ENCODE data around the gene PLB1.
A peak's percentile ranks its signal among the peaks of the same experiment; 100 is the strongest.

PLB1 gene

GRCh38 chr2:28490558-28490957, 5.3 kb upstream of the PLB1 start:
- ATAC-seq (replicated peaks; ENCODE audit: extremely low read depth, poor library complexity, severe bottlenecking) (no peak), DNase-seq (ENCODE audit: low spot score in 2 of 2) (no peak)
- peaks cover 2% of the 10 kb centered on the region for H3K36me3 Mint-ChIP-seq (ENCODE audit: insufficient read depth)
- no peak overlapping the region for H3K4me3 Mint-ChIP-seq
- no peak overlapping the region for H3K27ac Mint-ChIP-seq (ENCODE audit: low read depth)
- no peaks in the 10 kb centered on the region for H3K9me3 Mint-ChIP-seq
- H3K27me3 Mint-ChIP-seq, result no peaks in the 10 kb centered on the region
- no peaks in the 10 kb centered on the region for H3K4me1 Mint-ChIP-seq

GRCh38 chr2:28492282-28492681, 3.6 kb upstream of the PLB1 start:
- no peak for ATAC-seq (replicated peaks; ENCODE audit: extremely low read depth, poor library complexity, severe bottlenecking)
- H3K27ac Mint-ChIP-seq (ENCODE audit: low read depth), result no peak overlapping the region
- H3K36me3 Mint-ChIP-seq (ENCODE audit: insufficient read depth), result peaks cover 2% of the 10 kb centered on the region
- no peak overlapping the region for H3K4me3 Mint-ChIP-seq
- H3K27me3 Mint-ChIP-seq, result peaks cover 14% of the 10 kb centered on the region
- no peak for DNase-seq (ENCODE audit: low spot score in 2 of 2)
- H3K9me3 Mint-ChIP-seq, result no peaks in the 10 kb centered on the region
- H3K4me1 Mint-ChIP-seq, result no peaks in the 10 kb centered on the region

GRCh38 chr2:28493636-28494035, 2.2 kb upstream of the PLB1 start:
- DNase-seq (ENCODE audit: low spot score in 2 of 2), result no peak
- no peak overlapping the region for H3K27ac Mint-ChIP-seq (ENCODE audit: low read depth)
- H3K4me1 Mint-ChIP-seq, result no peaks in the 10 kb centered on the region
- no peaks in the 10 kb centered on the region for H3K9me3 Mint-ChIP-seq
- H3K36me3 Mint-ChIP-seq (ENCODE audit: insufficient read depth), result no peaks in the 10 kb centered on the region
- ATAC-seq (replicated peaks; ENCODE audit: extremely low read depth, poor library complexity, severe bottlenecking), result no peak
- peaks cover 14% of the 10 kb centered on the region for H3K27me3 Mint-ChIP-seq
- H3K4me3 Mint-ChIP-seq, result no peak overlapping the region

- Mint-ChIP-seq H3K27me3 (peaks cover 14% of the 10 kb centered on the region), H3K9me3 (no peaks in the 10 kb centered on the region), H3K36me3 (ENCODE audit: insufficient read depth) (no peaks in the 10 kb centered on the region), H3K4me1 (no peaks in the 10 kb centered on the region), H3K4me3 (no peak overlapping the region), H3K27ac (ENCODE audit: low read depth) (no peak overlapping the region)
- no peak for ATAC-seq (replicated peaks; ENCODE audit: extremely low read depth, poor library complexity, severe bottlenecking)
- DNase-seq (ENCODE audit: low spot score in 2 of 2), result no peak
Observed at GRCh38 chr2:28496781-28497180, 921 bp downstream of the PLB1 start.

- H3K27ac Mint-ChIP-seq (ENCODE audit: low read depth), result no peak overlapping the region
- no peaks in the 10 kb centered on the region for H3K36me3 Mint-ChIP-seq (ENCODE audit: insufficient read depth)
- H3K27me3 Mint-ChIP-seq, result peaks cover 14% of the 10 kb centered on the region
- ATAC-seq (replicated peaks; ENCODE audit: extremely low read depth, poor library complexity, severe bottlenecking), result no peak
- H3K4me1 Mint-ChIP-seq, result no peaks in the 10 kb centered on the region
- H3K4me3 Mint-ChIP-seq, result no peak overlapping the region
- no peaks in the 10 kb centered on the region for H3K9me3 Mint-ChIP-seq
- no peak for DNase-seq (ENCODE audit: low spot score in 2 of 2)
Observed at GRCh38 chr2:28497206-28497605, 1.3 kb downstream of the PLB1 start.

- Mint-ChIP-seq H3K27ac (ENCODE audit: low read depth) (no peak overlapping the region), H3K27me3 (peaks cover 14% of the 10 kb centered on the region)
- ATAC-seq (replicated peaks; ENCODE audit: extremely low read depth, poor library complexity, severe bottlenecking), result no peak
Observed at GRCh38 chr2:28499282-28499681, 3.4 kb downstream of the PLB1 start.

GRCh38 chr2:28505361-28505760, 9.5 kb downstream of the PLB1 start:
- Mint-ChIP-seq H3K27me3 (peaks cover 10% of the 10 kb centered on the region), H3K4me3 (no peak overlapping the region), H3K36me3 (ENCODE audit: insufficient read depth) (no peaks in the 10 kb centered on the region)

More at GRCh38 chr2:28499282-28499681, 3.4 kb downstream of the PLB1 start:
- Mint-ChIP-seq H3K4me1 (no peaks in the 10 kb centered on the region), H3K4me3 (no peak overlapping the region), H3K9me3 (no peaks in the 10 kb centered on the region), H3K36me3 (ENCODE audit: insufficient read depth) (no peaks in the 10 kb centered on the region)
- no peak for DNase-seq (ENCODE audit: low spot score in 2 of 2)

GRCh38 chr2:28506112-28506910, 10.5 kb downstream of the PLB1 start:
- no peaks in the 10 kb centered on the region for H3K36me3 Mint-ChIP-seq (ENCODE audit: insufficient read depth)
- no peaks in the 10 kb centered on the region for H3K9me3 Mint-ChIP-seq
- no peak overlapping the region for H3K4me3 Mint-ChIP-seq
- ATAC-seq (replicated peaks; ENCODE audit: extremely low read depth, poor library complexity, severe bottlenecking) (no peak), DNase-seq (ENCODE audit: low spot score in 2 of 2) (no peak)
- no peak overlapping the region for H3K27ac Mint-ChIP-seq (ENCODE audit: low read depth)
- H3K4me1 Mint-ChIP-seq, result peaks cover 12% of the 10 kb centered on the region
- peaks cover 10% of the 10 kb centered on the region for H3K27me3 Mint-ChIP-seq

More at GRCh38 chr2:28505361-28505760, 9.5 kb downstream of the PLB1 start:
- DNase-seq (ENCODE audit: low spot score in 2 of 2) (no peak), ATAC-seq (replicated peaks; ENCODE audit: extremely low read depth, poor library complexity, severe bottlenecking) (no peak)
- Mint-ChIP-seq H3K4me1 (peaks cover 12% of the 10 kb centered on the region), H3K9me3 (no peaks in the 10 kb centered on the region), H3K27ac (ENCODE audit: low read depth) (no peak overlapping the region)

GRCh38 chr2:28507796-28508764, 12.2 kb downstream of the PLB1 start:
- ATAC-seq (replicated peaks; ENCODE audit: extremely low read depth, poor library complexity, severe bottlenecking) (peak; percentile 98), DNase-seq (ENCODE audit: low spot score in 2 of 2) (peak in 1 of 2 donors; percentile 34)
- no peaks in the 10 kb centered on the region for H3K36me3 Mint-ChIP-seq (ENCODE audit: insufficient read depth)
- peaks cover 14% of the 10 kb centered on the region for H3K9me3 Mint-ChIP-seq
- H3K4me1 Mint-ChIP-seq, result peaks cover 12% of the 10 kb centered on the region
- peaks cover 19% of the 10 kb centered on the region for H3K27me3 Mint-ChIP-seq
- H3K4me3 Mint-ChIP-seq, result no peak overlapping the region
- peak overlapping the region; percentile 17 for H3K27ac Mint-ChIP-seq (ENCODE audit: low read depth)

- DNase-seq (ENCODE audit: low spot score in 2 of 2), result no peak
- Mint-ChIP-seq H3K9me3 (peaks cover 21% of the 10 kb centered on the region), H3K27ac (ENCODE audit: low read depth) (no peak overlapping the region), H3K4me3 (no peak overlapping the region), H3K4me1 (peaks cover 12% of the 10 kb centered on the region), H3K36me3 (ENCODE audit: insufficient read depth) (no peaks in the 10 kb centered on the region), H3K27me3 (peaks cover 28% of the 10 kb centered on the region)
- no peak for ATAC-seq (replicated peaks; ENCODE audit: extremely low read depth, poor library complexity, severe bottlenecking)
Observed at GRCh38 chr2:28509361-28509760, 13.5 kb downstream of the PLB1 start.

GRCh38 chr2:28510184-28510583, 14.3 kb downstream of the PLB1 start:
- ATAC-seq (replicated peaks; ENCODE audit: extremely low read depth, poor library complexity, severe bottlenecking) (no peak), DNase-seq (ENCODE audit: low spot score in 2 of 2) (no peak)
- Mint-ChIP-seq H3K4me3 (no peak overlapping the region), H3K27me3 (peaks cover 31% of the 10 kb centered on the region), H3K36me3 (ENCODE audit: insufficient read depth) (no peaks in the 10 kb centered on the region), H3K27ac (ENCODE audit: low read depth) (no peak overlapping the region), H3K9me3 (peaks cover 21% of the 10 kb centered on the region), H3K4me1 (peaks cover 12% of the 10 kb centered on the region)

GRCh38 chr2:28511871-28512606, 16.2 kb downstream of the PLB1 start:
- Mint-ChIP-seq H3K27me3 (peaks cover 39% of the 10 kb centered on the region), H3K27ac (ENCODE audit: low read depth) (no peak overlapping the region), H3K4me3 (no peak overlapping the region)

More at GRCh38 chr2:28511871-28512606, 16.2 kb downstream of the PLB1 start:
- Mint-ChIP-seq H3K9me3 (peaks cover 21% of the 10 kb centered on the region), H3K4me1 (peaks cover 12% of the 10 kb centered on the region), H3K36me3 (ENCODE audit: insufficient read depth) (no peaks in the 10 kb centered on the region)
- ATAC-seq (replicated peaks; ENCODE audit: extremely low read depth, poor library complexity, severe bottlenecking) (no peak), DNase-seq (ENCODE audit: low spot score in 2 of 2) (no peak)
